SK-N-SH (cell line): ENCODE results near the gene ZMPSTE24. TPM values are rescaled to one million over a fixed set of nuclear protein-coding genes. Genes with fewer than 3 reads are reported as not detected.

Experiments used
- CTCF ChIA-PET: fragments of 300-600, 350-600 bp; formaldehyde crosslinking; extraction: SDS; loops from one replicate; lab custom pipeline; 2021; lab: Yijun Ruan, JAX
- POLR2A ChIA-PET: fragments of 350-600 bp; sonication (Branson Sonifier 250); formaldehyde crosslinking; extraction: SDS; loops from one replicate; lab custom pipeline; 2020; ENCODE audit warnings: antibody characterized with exemption, inconsistent platforms; lab: Yijun Ruan, JAX
- DNase-seq: peaks from one replicate; pipeline ENCODE4 v3.0.0; 2012
- H2AFZ ChIP-seq: fragments of 200-600 bp; sonication (generic); 2 replicates; pipeline ENCODE4 v1.8.1; 2016; ENCODE audit warnings: antibody characterized with exemption, mild to moderate bottlenecking, low read depth
- H3F3A ChIP-seq: fragments of 200-600 bp; sonication (generic); replicated peaks from 2 replicates; pipeline ENCODE3; 2016; ENCODE audit warnings: antibody characterized with exemption, mild to moderate bottlenecking; ENCODE audit not compliant: insufficient read depth
- H3K27ac ChIP-seq, 2 experiments: fragments of 200-500 bp in 1 of 2; fragments of 200-600 bp in 1 of 2; sonication (Bioruptor generic) in 1 of 2; sonication (generic), shearing (Covaris generic) in 1 of 2; 2 replicates each; pipeline versions ENCODE4 v1.5.1 to v1.6.1; 2014 to 2016; ENCODE audit warnings: low read depth in 2 of 2, inconsistent platforms in 1 of 2, low read length in 1 of 2, mild to moderate bottlenecking in 1 of 2, mixed read lengths in 1 of 2
- H3K27me3 ChIP-seq: fragments of 200-600 bp; sonication (generic), shearing (Covaris generic); 2 replicates; pipeline ENCODE4 v1.6.1; 2016; ENCODE audit warnings: mixed run types; ENCODE audit not compliant: insufficient read depth
- H3K36me3 ChIP-seq, 2 experiments: fragments of 200-500 bp in 1 of 2; fragments of 200-600 bp in 1 of 2; sonication (Bioruptor generic) in 1 of 2; sonication (generic) in 1 of 2; replicated peaks in 1 of 2; 2 replicates each; pipeline versions ENCODE3 to v1.5.1; 2014 to 2016; ENCODE audit warnings: low read length in 1 of 2, mild to moderate bottlenecking in 1 of 2; ENCODE audit not compliant: insufficient read depth in 2 of 2, control insufficient read depth in 1 of 2
- H3K4me1 ChIP-seq, 2 experiments: fragments of 200-500 bp in 1 of 2; fragments of 200-600 bp in 1 of 2; sonication (Bioruptor generic) in 1 of 2; sonication (generic), shearing (Covaris generic) in 1 of 2; 2 replicates each; pipeline versions ENCODE4 v1.5.1 to v1.6.1; 2014 to 2016; ENCODE audit warnings: low read depth in 1 of 2, low read length in 1 of 2, mixed run types in 1 of 2; ENCODE audit not compliant: insufficient read depth in 2 of 2, control insufficient read depth in 1 of 2
- H3K4me2 ChIP-seq: fragments of 200-600 bp; sonication (generic), shearing (Covaris generic); 2 replicates; pipeline ENCODE4 v1.6.1; 2017; ENCODE audit warnings: mixed run types
- H3K4me3 ChIP-seq, 2 experiments: fragments of 200-500 bp in 1 of 2; fragments of 200-600 bp in 1 of 2; sonication (Bioruptor generic) in 1 of 2; sonication (generic), shearing (Covaris generic) in 1 of 2; 2 replicates each; pipeline versions ENCODE4 v1.5.1 to v1.8.1; 2014 to 2016; ENCODE audit warnings: low read depth in 2 of 2, inconsistent platforms in 1 of 2, low read length in 1 of 2, mild to moderate bottlenecking in 1 of 2, mixed read lengths in 1 of 2, moderate library complexity in 1 of 2
- H3K79me2 ChIP-seq: fragments of 200-600 bp; sonication (generic); 2 replicates; pipeline ENCODE4 v1.8.1; 2017; ENCODE audit warnings: mild to moderate bottlenecking; ENCODE audit not compliant: insufficient read depth
- H3K9ac ChIP-seq: fragments of 200-600 bp; sonication (generic); 2 replicates; pipeline ENCODE4 v1.6.1; 2017; ENCODE audit warnings: mixed run types
- H3K9me2 ChIP-seq: fragments of 200-600 bp; sonication (generic); 2 replicates; pipeline ENCODE4 v1.6.1; 2017; ENCODE audit warnings: mixed run types
- H3K9me3 ChIP-seq: fragments of 200-600 bp; sonication (generic); 2 replicates; pipeline ENCODE4 v1.6.1; 2017; ENCODE audit warnings: mixed run types, mild to moderate bottlenecking, moderate library complexity
- H4K20me1 ChIP-seq: fragments of 200-600 bp; sonication (generic); 2 replicates; pipeline ENCODE4 v1.6.1; 2017; ENCODE audit warnings: mild to moderate bottlenecking, mixed run types; ENCODE audit not compliant: insufficient read depth
- CHD2 ChIP-seq: fragments of 150-350 bp; IDR thresholded peaks from 2 replicates; pipeline ENCODE4 v1.6.1; 2018; ENCODE audit warnings: low read length; ENCODE audit not compliant: partially characterized antibody
- EP300 ChIP-seq, 2 experiments: IDR thresholded peaks; 2 replicates each; pipeline versions ENCODE4 v1.4.0 to v1.6.1; 2012; ENCODE audit warnings: borderline replicate concordance in 1 of 2, low read depth in 1 of 2, low read length in 1 of 2
- EZH2phosphoT487 ChIP-seq: fragments of 200-600 bp; sonication (generic); IDR thresholded peaks from 2 replicates; pipeline ENCODE4 v1.6.1; 2017; ENCODE audit warnings: low read depth, mixed run types, mild to moderate bottlenecking, antibody characterized with exemption, moderate library complexity, borderline replicate concordance
- FOXJ3 ChIP-seq: sonication (generic); formaldehyde crosslinking; IDR thresholded peaks from 2 replicates; pipeline ENCODE4 v1.5.1; 2020; ENCODE audit warnings: mild to moderate bottlenecking, missing genetic modification reagents
- GABPA ChIP-seq: IDR thresholded peaks from 2 replicates; pipeline ENCODE4 v1.4.0; 2012; ENCODE audit warnings: low read depth, mild to moderate bottlenecking
- JUND ChIP-seq: IDR thresholded peaks from 2 replicates; pipeline ENCODE4 v1.4.0; 2012
- MXI1 ChIP-seq: IDR thresholded peaks from 2 replicates; pipeline ENCODE4 v1.6.1; 2012; ENCODE audit warnings: mild to moderate bottlenecking, low read depth, low read length, improper control_type of control experiment
- POLR2AphosphoS5 ChIP-seq: IDR thresholded peaks from 2 replicates; pipeline ENCODE4 v1.6.1; 2012; ENCODE audit warnings: low read depth, low read length
- REST ChIP-seq: IDR thresholded peaks from 2 replicates; pipeline ENCODE4 v1.6.1; 2012; ENCODE audit warnings: mild to moderate bottlenecking, low read depth, low read length, moderate library complexity
- RFX5 ChIP-seq: IDR thresholded peaks from 2 replicates; pipeline ENCODE4 v1.6.1; 2012; ENCODE audit warnings: mild to moderate bottlenecking, improper control_type of control experiment, low read length
- RXRA ChIP-seq: IDR thresholded peaks from 2 replicates; pipeline ENCODE4 v1.4.0; 2012; ENCODE audit warnings: low read depth, mild to moderate bottlenecking, borderline replicate concordance
- SIN3A ChIP-seq: IDR thresholded peaks from 2 replicates; pipeline ENCODE4 v1.6.1; 2012; ENCODE audit warnings: low read depth, mild to moderate bottlenecking, low read length, moderate library complexity, borderline replicate concordance
- TCF12 ChIP-seq: IDR thresholded peaks from 2 replicates; pipeline ENCODE4 v1.4.0; 2012
- USF1 ChIP-seq: IDR thresholded peaks from 2 replicates; pipeline ENCODE4 v1.4.0; 2012; ENCODE audit warnings: low read depth, borderline replicate concordance
- USF2 ChIP-seq: fragments of 150-350 bp; IDR thresholded peaks from 2 replicates; pipeline ENCODE4 v1.6.1; 2017; ENCODE audit warnings: antibody characterized with exemption, low read length, low read depth, borderline replicate concordance
- ZBTB33 ChIP-seq: IDR thresholded peaks from 2 replicates; pipeline ENCODE4 v1.4.0; 2012; ENCODE audit warnings: low read depth, borderline replicate concordance
- WGBS: methylation state at CpG from one replicate; pipeline ENCODE4 v1.1.6; 2017; ENCODE audit warnings: low lambda C conversion rate; 5-methylcytosine and 5-hydroxymethylcytosine counted together
- polyA plus RNA-seq, 3 experiments: library from polyadenylated mRNA; depleted of rRNA; stranded (reverse); fragments of >200 nt; gene quantifications; 2 replicates each; pipeline ENCODE4 v1.2.3, GENCODE V29; 2012
- TF ChIP-seq, protein P1 (sequence below): fragments of 200-600 bp; sonication (generic); IDR thresholded peaks from 2 replicates; pipeline ENCODE4 v1.6.1; 2017; ENCODE audit warnings: antibody characterized with exemption, mild to moderate bottlenecking, moderate library complexity

ZMPSTE24 gene
- polyA plus RNA-seq, 1 of the 3 experiments (the other 2 are of a cell fraction): 13.7 TPM

- TF ChIP-seq ZBTB33 (no peak), POLR2AphosphoS5 (no peak), TCF12 (no peak), EP300 (IDR thresholded peaks at IDR 0.05; ENCODE audit: borderline replicate concordance in 1 of 2, low read depth in 1 of 2, low read length in 1 of 2) (no peak), FOXJ3 (CRISPR knock-in tag) (no peak), USF2 (no peak), MXI1 (no peak), GABPA (no peak)
- TF ChIP-seq, all 33 proteins: peak for 0
Observed at GRCh38 chr1:40317394-40318074, 59.5 kb downstream of the ZMPSTE24 start (continued).

GRCh38 chr1:40318476-40318875, 60.4 kb downstream of the ZMPSTE24 start:
- Histone ChIP-seq H3K9me3 (no peaks in the 10 kb centered on the region), H3F3A (no peaks in the 10 kb centered on the region), H3K79me2 (no peaks in the 10 kb centered on the region), H3K9me2 (no peaks in the 10 kb centered on the region), H3K27ac (no peak overlapping the region), H4K20me1 (no peaks in the 10 kb centered on the region), H3K9ac (no peak overlapping the region), H3K36me3 (no peaks in the 10 kb centered on the region), H2AFZ (no peak overlapping the region), H3K4me2 (no peak overlapping the region), H3K4me1 (peaks cover 0 to 6% of the 10 kb centered on the region in 2 experiments; a peak in 1 of 4 replicates)
- ChIA-PET CTCF (interaction anchor here (1.2 to 12.5 kb wide), 6 partner anchors 19 to 235 kb away, joined by 3 to 150 read pairs (median 13); no protein-coding TSS in a partner anchor), POLR2A (no interaction called here)
- DNase-seq: no peak
- 86% methylated on average over 3 of the region's 4 CpGs for WGBS
- TF ChIP-seq JUND: no peak
- no peak for TF ChIP-seq RXRA
- no peak for TF ChIP-seq FOXJ3 (CRISPR knock-in tag)
- TF ChIP-seq CHD2: no peak
- TF ChIP-seq SIN3A: no peak
- no peak for TF ChIP-seq EZH2phosphoT487
- TF ChIP-seq USF1: no peak
- TF ChIP-seq, protein P1, sequence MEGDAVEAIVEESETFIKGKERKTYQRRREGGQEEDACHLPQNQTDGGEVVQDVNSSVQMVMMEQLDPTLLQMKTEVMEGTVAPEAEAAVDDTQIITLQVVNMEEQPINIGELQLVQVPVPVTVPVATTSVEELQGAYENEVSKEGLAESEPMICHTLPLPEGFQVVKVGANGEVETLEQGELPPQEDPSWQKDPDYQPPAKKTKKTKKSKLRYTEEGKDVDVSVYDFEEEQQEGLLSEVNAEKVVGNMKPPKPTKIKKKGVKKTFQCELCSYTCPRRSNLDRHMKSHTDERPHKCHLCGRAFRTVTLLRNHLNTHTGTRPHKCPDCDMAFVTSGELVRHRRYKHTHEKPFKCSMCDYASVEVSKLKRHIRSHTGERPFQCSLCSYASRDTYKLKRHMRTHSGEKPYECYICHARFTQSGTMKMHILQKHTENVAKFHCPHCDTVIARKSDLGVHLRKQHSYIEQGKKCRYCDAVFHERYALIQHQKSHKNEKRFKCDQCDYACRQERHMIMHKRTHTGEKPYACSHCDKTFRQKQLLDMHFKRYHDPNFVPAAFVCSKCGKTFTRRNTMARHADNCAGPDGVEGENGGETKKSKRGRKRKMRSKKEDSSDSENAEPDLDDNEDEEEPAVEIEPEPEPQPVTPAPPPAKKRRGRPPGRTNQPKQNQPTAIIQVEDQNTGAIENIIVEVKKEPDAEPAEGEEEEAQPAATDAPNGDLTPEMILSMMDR: no peak
- TF ChIP-seq TCF12: no peak
- TF ChIP-seq RFX5: no peak
- no peak for TF ChIP-seq REST
- TF ChIP-seq, all 33 proteins: peak for 0
- Histone ChIP-seq H3K27me3 (no peaks in the 10 kb centered on the region; the same call in 1 of the 2 replicates), H3K4me3 (no peak overlapping the region)
